B cell (primary cell): ENCODE measurements around the gene CNN1. TPM values are rescaled to one million over a fixed set of nuclear protein-coding genes. Genes with fewer than 3 reads are reported as not detected.
A peak's percentile ranks its signal among the peaks of the same experiment; 100 is the strongest.

ENCODE experiments used
- ATAC-seq: fragments of 200-7000 bp; cut with Tn5 transposase; one replicate; pipeline ENCODE4 v1.10.0; 2021; ENCODE audit warnings: low read depth, mild to moderate bottlenecking, moderate number of reproducible peaks, moderate library complexity
- CTCF ChIA-PET: fragments of 350-600 bp; sonication (Branson Sonifier 250); formaldehyde crosslinking; loops from one replicate; lab custom pipeline; 2021; ENCODE audit warnings: antibody characterized with exemption, inconsistent platforms; lab: Charles Lee
- POLR2A ChIA-PET: fragments of 350-600 bp; sonication (Branson Sonifier 250); formaldehyde crosslinking; loops from one replicate; lab custom pipeline; 2021; ENCODE audit warnings: antibody characterized with exemption; lab: Charles Lee
- DNase-seq: peaks from one replicate; pipeline ENCODE4 v3.0.0; 2013
- H2AFZ ChIP-seq: 2 replicates; pipeline ENCODE4 v1.6.1; 2012; ENCODE audit warnings: mild to moderate bottlenecking, low read depth, low read length; ENCODE audit not compliant: insufficient read depth, poor library complexity, severe bottlenecking
- H3K27ac ChIP-seq, 2 donors: 1 replicate in 1 of 2; 2 replicates in 1 of 2; pipeline ENCODE4 v1.5.1; 2012 to 2013; ENCODE audit warnings: low read length in 2 of 2, mild to moderate bottlenecking in 2 of 2, moderate library complexity in 1 of 2
- H3K27me3 ChIP-seq, 4 experiments: fragments of 200-600 bp in 1 of 4; sonication (generic) in 1 of 4; replicated peaks in 1 of 4; 1 replicate in 2 of 4; 2 replicates in 2 of 4; pipeline versions ENCODE4 v1.6.1 to v1.7.0; 2013 to 2016; ENCODE audit warnings: low read length in 3 of 4, mild to moderate bottlenecking in 2 of 4, mixed read lengths in 1 of 4, moderate library complexity in 1 of 4; ENCODE audit not compliant: insufficient read depth in 4 of 4, control insufficient read depth in 3 of 4; ENCODE audit errors: control extremely low read depth in 1 of 4
- H3K36me3 ChIP-seq, 2 experiments: replicated peaks in 1 of 2; 1 replicate in 1 of 2; 2 replicates in 1 of 2; pipeline versions ENCODE4 v1.6.1 to v1.7.1; 2013; ENCODE audit warnings: low read length in 1 of 2; ENCODE audit not compliant: insufficient read depth in 2 of 2, control insufficient read depth in 1 of 2; ENCODE audit errors: control extremely low read depth in 1 of 2, extremely low read depth in 1 of 2
- H3K4me1 ChIP-seq, 2 donors: fragments of 200-600 bp in 1 of 2; sonication (generic) in 1 of 2; 1 replicate in 1 of 2; 2 replicates in 1 of 2; pipeline versions ENCODE4 v1.5.1 to v1.6.1; 2013 to 2017; ENCODE audit warnings: low read length in 2 of 2; ENCODE audit not compliant: control insufficient read depth in 2 of 2, insufficient read depth in 2 of 2
- H3K4me2 ChIP-seq: replicated peaks from 2 replicates; pipeline ENCODE3; 2012; ENCODE audit warnings: mild to moderate bottlenecking, low read depth, low read length; ENCODE audit not compliant: poor library complexity, severe bottlenecking
- H3K4me3 ChIP-seq, 5 experiments: fragments of 200-600 bp in 1 of 5; sonication (generic) in 1 of 5; 1 replicate in 3 of 5; 2 replicates in 2 of 5; pipeline versions ENCODE4 v1.5.1 to v1.7.0; 2011 to 2016; ENCODE audit warnings: low read length in 4 of 5, mild to moderate bottlenecking in 4 of 5, low read depth in 2 of 5, control low read depth in 1 of 5, moderate library complexity in 1 of 5; ENCODE audit not compliant: insufficient read depth in 1 of 5; ENCODE audit errors: control extremely low read depth in 1 of 5, extremely low read depth in 1 of 5
- H3K79me2 ChIP-seq: fragments of 200-600 bp; sonication (generic); one replicate; pipeline ENCODE4 v1.6.0; 2016; ENCODE audit warnings: low read length; ENCODE audit not compliant: control insufficient read depth, insufficient read depth
- H3K9ac ChIP-seq: fragments of 200-600 bp; sonication (generic); 2 replicates; pipeline ENCODE4 v1.6.1; 2017; ENCODE audit warnings: mild to moderate bottlenecking, low read length, moderate library complexity
- H3K9me3 ChIP-seq, 3 donors: one replicate each; pipeline versions ENCODE4 v1.6.1 to v1.7.1; 2013; ENCODE audit warnings: low read length in 2 of 3; ENCODE audit not compliant: control insufficient read depth in 2 of 3, insufficient read depth in 1 of 3; ENCODE audit errors: control extremely low read depth in 1 of 3
- H4K20me1 ChIP-seq: 2 replicates; pipeline ENCODE4 v1.6.0; 2012; ENCODE audit warnings: mild to moderate bottlenecking, low read length; ENCODE audit not compliant: insufficient read depth, control insufficient read depth, poor library complexity, severe bottlenecking
- H3K27ac Mint-ChIP-seq: one replicate; pipeline ENCODE4 v1.8.0; 2021; ENCODE audit warnings: mixed read lengths
- H3K27me3 Mint-ChIP-seq: one replicate; pipeline ENCODE4 v1.8.0; 2021; ENCODE audit warnings: mixed read lengths
- H3K4me1 Mint-ChIP-seq: one replicate; pipeline ENCODE4 v1.8.0; 2021; ENCODE audit warnings: mixed read lengths
- H3K4me3 Mint-ChIP-seq: one replicate; pipeline ENCODE4 v1.8.0; 2021; ENCODE audit warnings: mixed read lengths
- H3K9me3 Mint-ChIP-seq: one replicate; pipeline ENCODE4 v1.8.0; 2022; ENCODE audit warnings: mixed read lengths; ENCODE audit not compliant: insufficient read depth
- CTCF ChIP-seq: fragments of 200-600 bp; IDR thresholded peaks from one replicate; pipeline ENCODE4 v1.8.0; 2022; ENCODE audit warnings: antibody characterized with exemption, mild to moderate bottlenecking
- EZH2 ChIP-seq: IDR thresholded peaks from 2 replicates; pipeline ENCODE4 v1.6.1; 2012; ENCODE audit warnings: borderline replicate concordance, low read depth, mild to moderate bottlenecking, moderate library complexity, low read length; ENCODE audit not compliant: insufficient read depth, poor library complexity, severe bottlenecking
- WGBS: methylation state at CpG from one replicate; pipeline ENCODE4 v1.1.5; 2013; ENCODE audit warnings: missing lambda C conversion rate; ENCODE audit not compliant: insufficient coverage; 5-methylcytosine and 5-hydroxymethylcytosine counted together
- intact Hi-C: fragments of 100-400 bp; cut with micrococcal nuclease; formaldehyde crosslinking; loops from one replicate; pipeline ENCODE4 v1.10.0; 2022
- polyA plus RNA-seq: library from polyadenylated mRNA; depleted of rRNA; stranded (reverse); fragments of >200 nt; gene quantifications from 2 replicates; pipeline ENCODE4 v1.2.3, GENCODE V29; 2012
- total RNA-seq, 2 donors: library from RNA; stranded (reverse); fragments of 120-200 nt in 1 of 2; gene quantifications; 1 replicate in 1 of 2; 2 replicates in 1 of 2; pipeline versions ENCODE4 v1.2.3 to v1.2.4, GENCODE V29; 2013 to 2022

CNN1 gene
- total and polyA plus RNA-seq, 2 donors (not counting 1 experiment from before 2014, with no cell fraction given), result not detected

GRCh38 chr19:11549386-11549953 lies 10.8 kb downstream of the CNN1 start:
- Histone ChIP-seq H3K4me2 (no peak overlapping the region), H3K36me3 (peaks cover 0 to 27% of the 10 kb centered on the region in 2 experiments), H3K27ac (no peak overlapping the region), H3K9ac (no peak overlapping the region), H3K79me2 (no peaks in the 10 kb centered on the region), H3K27me3 (no peaks in the 10 kb centered on the region), H2AFZ (no peak overlapping the region), H3K4me1 (peaks cover 17 to 26% of the 10 kb centered on the region in 2 donors), H3K4me3 (no peak overlapping the region), H3K9me3 (no peaks in the 10 kb centered on the region), H4K20me1 (peaks cover 15% of the 10 kb centered on the region)
- Mint-ChIP-seq H3K9me3 (no peaks in the 10 kb centered on the region), H3K27me3 (no peaks in the 10 kb centered on the region), H3K4me3 (no peak overlapping the region), H3K27ac (no peak overlapping the region), H3K4me1 (peaks cover 27% of the 10 kb centered on the region)
- no peak for ATAC-seq
- intact Hi-C loops, result no loop called here
- no peak for DNase-seq
- ChIA-PET CTCF (interaction anchor here (1.1 kb wide), 1 partner anchor 14 kb away, joined by 3 read pairs; no protein-coding TSS in a partner anchor), POLR2A (interaction anchor here (0.6 kb wide), 1 partner anchor 39 kb away, joined by 4 read pairs; no protein-coding TSS in a partner anchor)
- TF ChIP-seq EZH2, result no peak
- TF ChIP-seq CTCF, result no peak
- 96% methylated on average over 20 of the region's 24 CpGs for WGBS

- H3K27me3 ChIP-seq, result no peaks in the 10 kb centered on the region
- CTCF ChIA-PET, result no interaction called here
- H3K36me3 ChIP-seq, result peaks cover 0 to 30% of the 10 kb centered on the region in 2 experiments
- Mint-ChIP-seq H3K27me3 (no peaks in the 10 kb centered on the region), H3K9me3 (no peaks in the 10 kb centered on the region), H3K27ac (peak overlapping the region; percentile 26), H3K4me1 (peaks cover 28% of the 10 kb centered on the region), H3K4me3 (no peak overlapping the region)
- no peak overlapping the region for H3K4me3 ChIP-seq
- H3K4me2 ChIP-seq, result no peak overlapping the region
- H3K79me2 ChIP-seq, result no peaks in the 10 kb centered on the region
- H3K4me1 ChIP-seq, result peaks cover 19 to 33% of the 10 kb centered on the region in 2 donors
- no peak overlapping the region for H2AFZ ChIP-seq
- TF ChIP-seq EZH2, result no peak
- TF ChIP-seq CTCF, result no peak
- no peaks in the 10 kb centered on the region for H3K9me3 ChIP-seq
- 96% methylated on average over 7 of the region's 8 CpGs for WGBS
- no peak overlapping the region for H3K9ac ChIP-seq
- H4K20me1 ChIP-seq, result peaks cover 17% of the 10 kb centered on the region
- POLR2A ChIA-PET, result no interaction called here
- DNase-seq (no peak), ATAC-seq (no peak)
- no peak overlapping the region for H3K27ac ChIP-seq
- intact Hi-C loops, result no loop called here
These were observed 11.6 kb downstream of the CNN1 start for GRCh38 chr19:11550265-11550664.
